SU-DHL-6 (cell line): Measurements from ENCODE around the gene SPATA2.

Experiments used
- H2AFZ ChIP-seq: fragments of 200-600 bp; sonication (generic); 2 replicates; pipeline ENCODE4 v1.6.1; 2014; ENCODE audit warnings: low read depth, mild to moderate bottlenecking, moderate library complexity, mixed read lengths, antibody characterized with exemption, low read length; ENCODE audit not compliant: severe bottlenecking
- H3F3A ChIP-seq: fragments of 200-600 bp; shearing (Covaris generic); 2 replicates; pipeline ENCODE4 v1.6.0; 2016; ENCODE audit warnings: antibody characterized with exemption, mild to moderate bottlenecking; ENCODE audit not compliant: insufficient read depth
- H3K27ac ChIP-seq: fragments of 200-600 bp; sonication (generic); 2 replicates; pipeline ENCODE4 v1.5.1; 2016; ENCODE audit warnings: low read depth, mild to moderate bottlenecking, low read length, moderate library complexity, mixed read lengths
- H3K27me3 ChIP-seq: fragments of 200-600 bp; sonication (generic), shearing (Covaris generic); 2 replicates; pipeline ENCODE4 v1.6.0; 2014; ENCODE audit warnings: mild to moderate bottlenecking, low read length
- H3K36me3 ChIP-seq: fragments of 200-600 bp; sonication (generic); 2 replicates; pipeline ENCODE4 v1.6.1; 2014; ENCODE audit warnings: mild to moderate bottlenecking, low read length, mixed read lengths
- H3K4me2 ChIP-seq: fragments of 300-600, 200-600 bp; shearing (Covaris generic), sonication (generic); 2 replicates; pipeline ENCODE4 v1.6.0; 2014; ENCODE audit warnings: low read length, low read depth, mild to moderate bottlenecking; ENCODE audit not compliant: poor library complexity, severe bottlenecking
- H3K4me3 ChIP-seq: fragments of 200-600 bp; sonication (generic); 2 replicates; pipeline ENCODE4 v1.5.1; 2014; ENCODE audit warnings: antibody characterized with exemption, low read length, mild to moderate bottlenecking, mixed read lengths; ENCODE audit not compliant: insufficient read depth, poor library complexity, severe bottlenecking
- H3K79me2 ChIP-seq: fragments of 200-600 bp; sonication (generic); 2 replicates; pipeline ENCODE4 v1.6.1; 2014; ENCODE audit warnings: mild to moderate bottlenecking, low read length, moderate library complexity; ENCODE audit not compliant: insufficient read depth
- H3K9ac ChIP-seq: fragments of 200-600 bp; sonication (generic); 2 replicates; pipeline ENCODE4 v1.7.0; 2014; ENCODE audit warnings: mild to moderate bottlenecking, low read length
- H3K9me2 ChIP-seq: fragments of 200-600 bp; sonication (generic); replicated peaks from 2 replicates; pipeline ENCODE4 v1.6.1; 2014; ENCODE audit warnings: low read length; ENCODE audit not compliant: insufficient read depth
- H3K9me3 ChIP-seq: fragments of 200-600 bp; sonication (generic); 2 replicates; pipeline ENCODE4 v1.6.1; 2014; ENCODE audit warnings: low read length, mixed read lengths; ENCODE audit not compliant: insufficient read depth
- H4K20me1 ChIP-seq: fragments of 200-600 bp; sonication (generic); 2 replicates; pipeline ENCODE4 v1.6.1; 2014; ENCODE audit warnings: low read depth, mild to moderate bottlenecking, antibody characterized with exemption, low read length, moderate library complexity, mixed read lengths
- CTCF ChIP-seq: fragments of 200-600 bp; sonication (generic); IDR thresholded peaks from one replicate; pipeline ENCODE4 v1.5.1; 2017; ENCODE audit warnings: antibody characterized with exemption, mild to moderate bottlenecking, low read length, moderate library complexity; ENCODE audit not compliant: insufficient read depth, poor library complexity, severe bottlenecking
- EZH2phosphoT487 ChIP-seq: fragments of 200-600 bp; sonication (generic), shearing (Covaris generic); conservative IDR thresholded peaks from 2 replicates; pipeline ENCODE4 v1.6.1; 2018; ENCODE audit warnings: mild to moderate bottlenecking, antibody characterized with exemption, low read length, moderate library complexity, mixed read lengths

Gene SPATA2

GRCh38 chr20:49925901-49926454, 10.6 kb upstream of the SPATA2 start:
- H3K79me2 ChIP-seq, result no peaks in the 10 kb centered on the region
- no peaks in the 10 kb centered on the region for H3K9me2 ChIP-seq
- no peaks in the 10 kb centered on the region for H3K27me3 ChIP-seq
- H2AFZ ChIP-seq, result no peak overlapping the region
- H3K4me3 ChIP-seq, result no peak overlapping the region
- H3K36me3 ChIP-seq, result no peaks in the 10 kb centered on the region
- TF ChIP-seq EZH2phosphoT487 (no peak), CTCF (no peak)
- no peaks in the 10 kb centered on the region for H3F3A ChIP-seq
- H3K9me3 ChIP-seq, result no peaks in the 10 kb centered on the region
- no peak overlapping the region for H3K27ac ChIP-seq
- H3K9ac ChIP-seq, result no peak overlapping the region
- no peaks in the 10 kb centered on the region for H4K20me1 ChIP-seq
- no peak overlapping the region for H3K4me2 ChIP-seq

GRCh38 chr20:49924247-49924646, 8.9 kb upstream of the SPATA2 start:
- Histone ChIP-seq H3K4me2 (no peak overlapping the region), H3K4me3 (no peak overlapping the region), H3K9me2 (no peaks in the 10 kb centered on the region), H3K9me3 (no peaks in the 10 kb centered on the region), H3K79me2 (no peaks in the 10 kb centered on the region), H4K20me1 (no peaks in the 10 kb centered on the region), H2AFZ (no peak overlapping the region), H3F3A (no peaks in the 10 kb centered on the region), H3K36me3 (no peaks in the 10 kb centered on the region), H3K27me3 (no peaks in the 10 kb centered on the region), H3K27ac (no peak overlapping the region), H3K9ac (no peak overlapping the region)
- TF ChIP-seq CTCF (no peak), EZH2phosphoT487 (no peak)

- no peaks in the 10 kb centered on the region for H3K36me3 ChIP-seq
- no peaks in the 10 kb centered on the region for H3K27me3 ChIP-seq
- TF ChIP-seq EZH2phosphoT487 (no peak), CTCF (no peak)
- H2AFZ ChIP-seq, result no peak overlapping the region
- no peak overlapping the region for H3K4me2 ChIP-seq
- H3F3A ChIP-seq, result no peaks in the 10 kb centered on the region
- peaks cover 9% of the 10 kb centered on the region for H3K79me2 ChIP-seq
- H3K9me3 ChIP-seq, result no peaks in the 10 kb centered on the region
- no peaks in the 10 kb centered on the region for H4K20me1 ChIP-seq
- H3K9me2 ChIP-seq, result no peaks in the 10 kb centered on the region
- H3K9ac ChIP-seq, result no peak overlapping the region
- H3K4me3 ChIP-seq, result no peak overlapping the region
- H3K27ac ChIP-seq, result no peak overlapping the region
These were observed 4.1 kb upstream of the SPATA2 start for GRCh38 chr20:49919461-49919860.

GRCh38 chr20:49919009-49919408, 3.7 kb upstream of the SPATA2 start:
- Histone ChIP-seq H3K9me3 (no peaks in the 10 kb centered on the region), H3K79me2 (peaks cover 13% of the 10 kb centered on the region), H3K36me3 (no peaks in the 10 kb centered on the region), H3K9ac (no peak overlapping the region), H3K27me3 (no peaks in the 10 kb centered on the region), H2AFZ (no peak overlapping the region), H3K4me3 (no peak overlapping the region), H3K27ac (no peak overlapping the region), H3K4me2 (no peak overlapping the region), H3F3A (no peaks in the 10 kb centered on the region), H4K20me1 (no peaks in the 10 kb centered on the region), H3K9me2 (no peaks in the 10 kb centered on the region)
- TF ChIP-seq CTCF (no peak), EZH2phosphoT487 (no peak)
